Measurements from ENCODE around the gene MAT2B.
"Not testable (repeated sequence)": the region's sequence is repeated elsewhere in the genome, so short reads cannot be mapped to it uniquely, and the experiment has no call there.

Gene MAT2B

GRCh38 chr5:163525096-163525495 lies 19.7 kb downstream of the MAT2B start:
- no peak for TF ChIP-seq YY1 (IDR thresholded peaks at IDR 0.05; ENCODE audit: insufficient read depth, insufficient read length)
- TF ChIP-seq SUZ12 (IDR thresholded peaks at IDR 0.05; ENCODE audit: extremely low read depth, insufficient read depth, insufficient read length) = no peak
- TF ChIP-seq ZNF274 (IDR thresholded peaks at IDR 0.05; ENCODE audit: low read depth, low read length) = no peak
- peaks cover 3% of the 10 kb centered on the region for H3K36me3 ChIP-seq (ENCODE audit: insufficient read depth, insufficient read length, low read length)

DNA sequence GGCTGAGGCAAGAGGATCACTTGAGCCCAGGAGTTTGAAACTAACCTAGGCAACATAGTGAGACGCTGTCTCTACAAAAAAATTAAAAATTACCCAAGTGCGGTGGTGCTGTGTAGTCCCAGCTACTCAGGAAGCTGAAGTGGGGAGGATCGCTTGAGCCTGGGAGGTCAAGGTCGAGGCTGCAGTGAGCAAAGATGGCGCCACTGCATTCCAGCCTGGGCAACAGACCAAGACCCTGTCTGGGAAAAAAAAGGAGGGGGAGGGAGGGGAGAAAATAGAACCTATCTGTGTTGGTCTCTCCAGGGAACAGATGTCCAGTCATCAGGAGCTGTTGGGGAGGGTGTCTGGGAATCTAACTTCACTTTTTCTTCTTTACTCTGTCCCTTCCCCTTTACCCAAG lies 24.3 kb downstream of the MAT2B start:
- no peaks in the 10 kb centered on the region for H3K4me1 ChIP-seq (ENCODE audit: insufficient read depth, insufficient read length)
- H3K36me3 ChIP-seq (ENCODE audit: insufficient read depth, insufficient read length, low read length) = no peaks in the 10 kb centered on the region
- no peak for TF ChIP-seq YY1 (IDR thresholded peaks at IDR 0.05; ENCODE audit: insufficient read depth, insufficient read length)
- TF ChIP-seq ZNF274 (IDR thresholded peaks at IDR 0.05; ENCODE audit: low read depth, low read length) = no peak
- no peak for TF ChIP-seq SUZ12 (IDR thresholded peaks at IDR 0.05; ENCODE audit: extremely low read depth, insufficient read depth, insufficient read length)
- no peak for DNase-seq (ENCODE audit: low read depth, low spot score)
- H3K9ac ChIP-seq (ENCODE audit: insufficient read length, low read depth) = no peak overlapping the region
- H3K4me3 ChIP-seq (ENCODE audit: insufficient read length, low read depth) = no peak overlapping the region
- no peaks in the 10 kb centered on the region for H3K27me3 ChIP-seq (ENCODE audit: insufficient read depth, insufficient read length)
- H3K9me3 ChIP-seq (ENCODE audit: insufficient read depth, low read length) = no peaks in the 10 kb centered on the region

More at GRCh38 chr5:163525096-163525495, 19.7 kb downstream of the MAT2B start:
- Histone ChIP-seq H3K27me3 (ENCODE audit: insufficient read depth, insufficient read length) (no peaks in the 10 kb centered on the region), H3K4me1 (ENCODE audit: insufficient read depth, insufficient read length) (no peaks in the 10 kb centered on the region), H3K4me3 (ENCODE audit: insufficient read length, low read depth) (no peak overlapping the region), H3K9me3 (ENCODE audit: insufficient read depth, low read length) (no peaks in the 10 kb centered on the region), H3K9ac (ENCODE audit: insufficient read length, low read depth) (no peak overlapping the region)
- no peak for DNase-seq (ENCODE audit: low read depth, low spot score)

DNA sequence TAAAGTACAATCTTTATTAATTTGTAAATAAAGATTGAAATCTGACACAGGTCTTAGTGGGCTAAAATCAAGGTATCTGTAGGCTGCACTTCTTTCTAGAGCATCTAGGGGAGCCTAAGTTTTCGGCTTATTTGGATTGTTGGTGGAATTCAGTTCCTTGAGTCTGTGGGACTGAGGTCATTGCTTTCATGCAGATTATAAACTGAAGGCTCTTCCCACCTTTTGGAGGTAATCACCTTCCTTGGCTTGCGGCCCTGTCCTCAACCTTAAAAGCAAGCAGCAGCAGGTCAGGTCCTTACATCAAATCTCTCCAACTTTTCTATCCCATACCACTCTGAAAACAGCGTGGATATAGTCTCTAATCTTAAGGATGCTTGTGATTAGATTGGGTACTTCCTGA lies 25.9 kb downstream of the MAT2B start:
- no peak overlapping the region for H3K4me3 ChIP-seq (ENCODE audit: insufficient read length, low read depth)
- H3K4me1 ChIP-seq (ENCODE audit: insufficient read depth, insufficient read length) = no peaks in the 10 kb centered on the region
- H3K36me3 ChIP-seq (ENCODE audit: insufficient read depth, insufficient read length, low read length) = no peaks in the 10 kb centered on the region
- no peak overlapping the region for H3K9ac ChIP-seq (ENCODE audit: insufficient read length, low read depth)
- TF ChIP-seq ZNF274 (IDR thresholded peaks at IDR 0.05; ENCODE audit: low read depth, low read length) (no peak), YY1 (IDR thresholded peaks at IDR 0.05; ENCODE audit: insufficient read depth, insufficient read length) (no peak), SUZ12 (IDR thresholded peaks at IDR 0.05; ENCODE audit: extremely low read depth, insufficient read depth, insufficient read length) (no peak)
- no peaks in the 10 kb centered on the region for H3K9me3 ChIP-seq (ENCODE audit: insufficient read depth, low read length)
- no peaks in the 10 kb centered on the region for H3K27me3 ChIP-seq (ENCODE audit: insufficient read depth, insufficient read length)
- no peak for DNase-seq (ENCODE audit: low read depth, low spot score)

GRCh38 chr5:163532171-163533084 lies 27.0 kb downstream of the MAT2B start:
- no peak overlapping the region for H3K9ac ChIP-seq (ENCODE audit: insufficient read length, low read depth)
- no peaks in the 10 kb centered on the region for H3K9me3 ChIP-seq (ENCODE audit: insufficient read depth, low read length)
- no peaks in the 10 kb centered on the region for H3K4me1 ChIP-seq (ENCODE audit: insufficient read depth, insufficient read length)
- no peak overlapping the region for H3K4me3 ChIP-seq (ENCODE audit: insufficient read length, low read depth)
- H3K36me3 ChIP-seq (ENCODE audit: insufficient read depth, insufficient read length, low read length) = no peaks in the 10 kb centered on the region
- H3K27me3 ChIP-seq (ENCODE audit: insufficient read depth, insufficient read length) = no peaks in the 10 kb centered on the region
- no peak for DNase-seq (ENCODE audit: low read depth, low spot score)
- no peak for TF ChIP-seq YY1 (IDR thresholded peaks at IDR 0.05; ENCODE audit: insufficient read depth, insufficient read length)
- TF ChIP-seq SUZ12 (IDR thresholded peaks at IDR 0.05; ENCODE audit: extremely low read depth, insufficient read depth, insufficient read length) = no peak
- no peak for TF ChIP-seq ZNF274 (IDR thresholded peaks at IDR 0.05; ENCODE audit: low read depth, low read length)

DNA sequence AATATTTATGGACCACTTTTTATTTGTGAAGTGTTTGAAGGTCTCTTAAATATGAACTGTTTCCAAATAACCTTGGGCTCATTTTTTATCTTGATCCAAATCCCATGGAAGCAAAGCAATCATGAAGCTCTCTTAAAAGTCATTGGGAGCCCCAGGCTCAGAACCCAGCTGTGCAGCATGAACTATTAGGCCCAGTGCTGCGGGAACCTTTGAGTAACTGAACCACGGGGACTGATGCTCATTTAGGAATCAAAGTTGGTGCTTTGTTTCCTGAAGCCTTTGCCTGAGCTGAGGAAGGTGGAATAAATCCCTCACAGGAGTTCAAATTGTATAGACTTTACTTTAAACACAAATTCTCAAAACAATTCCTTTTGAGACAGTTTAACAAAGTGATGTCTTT lies 27.8 kb downstream of the MAT2B start:
- no peak for DNase-seq (ENCODE audit: low read depth, low spot score)
- no peaks in the 10 kb centered on the region for H3K36me3 ChIP-seq (ENCODE audit: insufficient read depth, insufficient read length, low read length)
- no peak overlapping the region for H3K4me3 ChIP-seq (ENCODE audit: insufficient read length, low read depth)
- no peak overlapping the region for H3K9ac ChIP-seq (ENCODE audit: insufficient read length, low read depth)
- no peaks in the 10 kb centered on the region for H3K27me3 ChIP-seq (ENCODE audit: insufficient read depth, insufficient read length)
- no peak for TF ChIP-seq YY1 (IDR thresholded peaks at IDR 0.05; ENCODE audit: insufficient read depth, insufficient read length)
- TF ChIP-seq ZNF274 (IDR thresholded peaks at IDR 0.05; ENCODE audit: low read depth, low read length) = no peak
- no peak for TF ChIP-seq SUZ12 (IDR thresholded peaks at IDR 0.05; ENCODE audit: extremely low read depth, insufficient read depth, insufficient read length)
- H3K4me1 ChIP-seq (ENCODE audit: insufficient read depth, insufficient read length) = no peaks in the 10 kb centered on the region
- no peaks in the 10 kb centered on the region for H3K9me3 ChIP-seq (ENCODE audit: insufficient read depth, low read length)

DNA sequence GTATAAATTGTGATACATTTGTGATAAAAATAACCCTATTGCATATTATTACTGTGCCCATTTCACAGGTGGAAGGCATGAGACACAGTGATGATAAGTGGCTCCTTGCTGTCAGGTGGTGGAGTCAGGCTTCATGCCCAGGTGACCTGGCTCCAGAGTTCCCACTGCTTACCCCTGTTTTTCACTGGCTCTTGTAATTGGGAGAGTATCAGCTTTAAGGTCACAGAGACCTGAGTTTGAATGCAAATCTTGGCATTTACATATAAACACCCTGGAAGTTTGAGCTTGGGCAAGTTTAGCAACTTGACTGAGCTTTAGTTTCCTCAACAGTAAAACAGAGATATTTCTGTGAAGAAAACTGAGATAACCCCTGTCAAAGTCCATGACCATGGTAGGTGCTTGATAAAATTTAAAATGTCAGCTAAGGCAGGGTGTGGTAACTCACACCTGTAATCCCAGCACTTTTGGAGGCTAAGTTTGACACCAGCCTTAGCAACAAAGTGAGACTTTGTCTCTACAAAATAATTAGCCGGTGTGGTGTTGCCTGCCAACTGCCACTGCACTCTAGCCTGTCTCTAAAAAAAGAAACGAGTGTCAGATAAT lies 29.2 kb downstream of the MAT2B start:
- no peaks in the 10 kb centered on the region for H3K4me1 ChIP-seq (ENCODE audit: insufficient read depth, insufficient read length)
- peak; percentile 35 for DNase-seq (ENCODE audit: low read depth, low spot score)
- no peaks in the 10 kb centered on the region for H3K27me3 ChIP-seq (ENCODE audit: insufficient read depth, insufficient read length)
- no peaks in the 10 kb centered on the region for H3K36me3 ChIP-seq (ENCODE audit: insufficient read depth, insufficient read length, low read length)
- no peak overlapping the region for H3K4me3 ChIP-seq (ENCODE audit: insufficient read length, low read depth)
- H3K9ac ChIP-seq (ENCODE audit: insufficient read length, low read depth) = no peak overlapping the region
- no peaks in the 10 kb centered on the region for H3K9me3 ChIP-seq (ENCODE audit: insufficient read depth, low read length)
- TF ChIP-seq ZNF274 (IDR thresholded peaks at IDR 0.05; ENCODE audit: low read depth, low read length) (no peak), SUZ12 (IDR thresholded peaks at IDR 0.05; ENCODE audit: extremely low read depth, insufficient read depth, insufficient read length) (no peak), YY1 (IDR thresholded peaks at IDR 0.05; ENCODE audit: insufficient read depth, insufficient read length) (no peak)

- H3K9ac ChIP-seq (ENCODE audit: insufficient read length, low read depth) = no peak overlapping the region
- H3K9me3 ChIP-seq (ENCODE audit: insufficient read depth, low read length) = no peaks in the 10 kb centered on the region
- TF ChIP-seq SUZ12 (IDR thresholded peaks at IDR 0.05; ENCODE audit: extremely low read depth, insufficient read depth, insufficient read length) = no peak
- TF ChIP-seq YY1 (IDR thresholded peaks at IDR 0.05; ENCODE audit: insufficient read depth, insufficient read length) = no peak
- TF ChIP-seq ZNF274 (IDR thresholded peaks at IDR 0.05; ENCODE audit: low read depth, low read length) = no peak
- H3K4me1 ChIP-seq (ENCODE audit: insufficient read depth, insufficient read length) = no peaks in the 10 kb centered on the region
- no peak for DNase-seq (ENCODE audit: low read depth, low spot score)
- no peaks in the 10 kb centered on the region for H3K27me3 ChIP-seq (ENCODE audit: insufficient read depth, insufficient read length)
- no peaks in the 10 kb centered on the region for H3K36me3 ChIP-seq (ENCODE audit: insufficient read depth, insufficient read length, low read length)
- no peak overlapping the region for H3K4me3 ChIP-seq (ENCODE audit: insufficient read length, low read depth)
These were observed 29.9 kb downstream of the MAT2B start for GRCh38 chr5:163535290-163535689.

DNA sequence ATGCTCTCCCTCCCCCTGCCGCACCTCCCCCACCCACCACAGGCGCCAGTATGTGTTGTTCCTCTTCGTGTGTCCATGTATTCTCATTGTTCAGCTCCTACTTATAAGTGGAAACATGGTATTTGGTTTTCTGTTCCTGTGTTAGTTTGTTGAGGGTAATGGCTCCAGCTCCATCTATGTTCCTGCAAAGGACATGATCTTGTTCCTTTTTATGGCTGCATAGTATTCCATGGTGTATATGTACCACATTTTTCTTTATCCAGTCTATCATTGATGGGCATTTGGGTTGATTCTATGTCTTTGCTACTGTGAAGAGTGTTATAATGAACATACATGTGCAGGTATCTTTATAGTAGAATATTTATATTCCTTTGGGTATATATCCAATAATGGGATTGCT lies 31.0 kb downstream of the MAT2B start:
- not testable (repeated sequence) for H3K36me3 ChIP-seq (ENCODE audit: insufficient read depth, insufficient read length, low read length); H3K9me3 ChIP-seq (ENCODE audit: insufficient read depth, low read length); H3K27me3 ChIP-seq (ENCODE audit: insufficient read depth, insufficient read length); H3K4me3 ChIP-seq (ENCODE audit: insufficient read length, low read depth); H3K9ac ChIP-seq (ENCODE audit: insufficient read length, low read depth); H3K4me1 ChIP-seq (ENCODE audit: insufficient read depth, insufficient read length); DNase-seq (ENCODE audit: low read depth, low spot score)
